Glutamatergic neuron (in vitro differentiated cells): Measurements from ENCODE around the gene FLT4. TPM values are rescaled to one million over a fixed set of nuclear protein-coding genes. Genes with fewer than 3 reads are reported as not detected.
A peak's percentile ranks its signal among the peaks of the same experiment; 100 is the strongest.

Experiments
- DNase-seq: peaks from one replicate; pipeline ENCODE4 v3.0.0; 2022
- H3K27ac Mint-ChIP-seq: one replicate; pipeline ENCODE4 v1.8.0; 2020; ENCODE audit warnings: mild to moderate bottlenecking, mixed read lengths, inconsistent platforms; ENCODE audit not compliant: unreplicated experiment
- H3K27me3 Mint-ChIP-seq: one replicate; pipeline ENCODE4 v1.8.0; 2020; ENCODE audit warnings: mild to moderate bottlenecking, moderate library complexity, mixed read lengths, inconsistent platforms; ENCODE audit not compliant: unreplicated experiment
- H3K36me3 Mint-ChIP-seq: one replicate; pipeline ENCODE4 v1.8.0; 2020; ENCODE audit warnings: mild to moderate bottlenecking, mixed read lengths, inconsistent platforms; ENCODE audit not compliant: unreplicated experiment
- H3K4me1 Mint-ChIP-seq: one replicate; pipeline ENCODE4 v1.8.0; 2020; ENCODE audit warnings: mild to moderate bottlenecking, low read depth, mixed read lengths, inconsistent platforms; ENCODE audit not compliant: unreplicated experiment
- H3K4me3 Mint-ChIP-seq: one replicate; pipeline ENCODE4 v1.8.0; 2020; ENCODE audit warnings: mild to moderate bottlenecking, mixed read lengths, inconsistent platforms; ENCODE audit not compliant: unreplicated experiment
- H3K9me3 Mint-ChIP-seq: one replicate; pipeline ENCODE4 v1.8.0; 2020; ENCODE audit warnings: mild to moderate bottlenecking, moderate library complexity, mixed read lengths, inconsistent platforms; ENCODE audit not compliant: unreplicated experiment
- CTCF ChIP-seq: fragments of 200-600 bp; sonication (generic); IDR thresholded peaks from one replicate; pipeline ENCODE4 v1.5.0; 2021; ENCODE audit not compliant: partially characterized antibody, unreplicated experiment
- total RNA-seq: library from RNA; stranded (reverse); fragmentation: NEBNext Ultra II Directional; extraction: Animal tissue kit (Norgen Biotek cat#: 25700); gene quantifications from one replicate; pipeline ENCODE4 v1.2.1, GENCODE V29; 2021; ENCODE audit not compliant: unreplicated experiment

Gene FLT4
- total RNA-seq, 1 donor from 2014 or later: 0.17 TPM

- no peaks in the 10 kb centered on the region for H3K36me3 Mint-ChIP-seq
- TF ChIP-seq CTCF: peak; percentile 57
- no peaks in the 10 kb centered on the region for H3K4me1 Mint-ChIP-seq
- peaks cover 5% of the 10 kb centered on the region for H3K9me3 Mint-ChIP-seq
- peak; percentile 79 for DNase-seq
- H3K4me3 Mint-ChIP-seq: peak overlapping the region; percentile 71
- H3K27me3 Mint-ChIP-seq: peaks cover 11% of the 10 kb centered on the region
- H3K27ac Mint-ChIP-seq: no peak overlapping the region
Measured at GRCh38 chr5:180618829-180619562, 30.4 kb downstream of the FLT4 start.

GRCh38 chr5:180618487-180618828 lies 30.9 kb downstream of the FLT4 start:
- Mint-ChIP-seq H3K4me1 (no peaks in the 10 kb centered on the region), H3K9me3 (peaks cover 5% of the 10 kb centered on the region), H3K36me3 (no peaks in the 10 kb centered on the region), H3K27me3 (peaks cover 9% of the 10 kb centered on the region), H3K4me3 (peak overlapping the region; percentile 34), H3K27ac (no peak overlapping the region)
- TF ChIP-seq CTCF: no peak
- no peak for DNase-seq

- no peak for TF ChIP-seq CTCF
- Mint-ChIP-seq H3K36me3 (no peaks in the 10 kb centered on the region), H3K27me3 (peaks cover 7% of the 10 kb centered on the region), H3K9me3 (peaks cover 4% of the 10 kb centered on the region), H3K27ac (no peak overlapping the region), H3K4me3 (no peak overlapping the region), H3K4me1 (no peaks in the 10 kb centered on the region)
- DNase-seq: no peak
Measured at GRCh38 chr5:180613814-180614188, 35.6 kb downstream of the FLT4 start.

GRCh38 chr5:180613188-180613813 lies 36.1 kb downstream of the FLT4 start:
- peaks cover 4% of the 10 kb centered on the region for H3K9me3 Mint-ChIP-seq
- H3K27ac Mint-ChIP-seq: no peak overlapping the region
- H3K4me3 Mint-ChIP-seq: no peak overlapping the region
- no peak for TF ChIP-seq CTCF
- peaks cover 5% of the 10 kb centered on the region for H3K27me3 Mint-ChIP-seq
- no peak for DNase-seq
- no peaks in the 10 kb centered on the region for H3K4me1 Mint-ChIP-seq
- H3K36me3 Mint-ChIP-seq: no peaks in the 10 kb centered on the region

GRCh38 chr5:180612683-180613082 lies 36.7 kb downstream of the FLT4 start:
- no peak overlapping the region for H3K27ac Mint-ChIP-seq
- peaks cover 4% of the 10 kb centered on the region for H3K9me3 Mint-ChIP-seq
- TF ChIP-seq CTCF: no peak
- no peaks in the 10 kb centered on the region for H3K36me3 Mint-ChIP-seq
- H3K4me3 Mint-ChIP-seq: no peak overlapping the region
- H3K27me3 Mint-ChIP-seq: peaks cover 5% of the 10 kb centered on the region
- H3K4me1 Mint-ChIP-seq: no peaks in the 10 kb centered on the region
- DNase-seq: no peak
